Heart right ventricle (tissue), 16 donors: ENCODE results near the gene HNRNPA1. TPM values are rescaled to one million over a fixed set of nuclear protein-coding genes. Genes with fewer than 3 reads are reported as not detected.

Source experiments
- ATAC-seq, 8 donors: fragments of 200-7000 bp; cut with Tn5 transposase; one replicate each; pipeline ENCODE4 v1.9.1; 2020; ENCODE audit warnings: mild to moderate bottlenecking in 8 of 8, moderate library complexity in 8 of 8, moderate number of reproducible peaks in 1 of 8
- DNase-seq, 2 donors: peaks; one replicate each; pipeline ENCODE4 v3.0.0-alpha.2; 2020
- H3K27ac ChIP-seq, 10 donors: fragments of 200-600 bp; sonication (generic) in 2 of 10; one replicate each; pipeline versions ENCODE4 v1.5.0 to v1.8.0; 2020 to 2022; ENCODE audit warnings: mild to moderate bottlenecking in 3 of 10
- H3K27me3 ChIP-seq, 7 donors: fragments of 200-600 bp; one replicate each; pipeline ENCODE4 v1.8.0; 2021 to 2022; ENCODE audit warnings: mild to moderate bottlenecking in 2 of 7
- H3K36me3 ChIP-seq, 9 donors: fragments of 200-600 bp; sonication (generic) in 1 of 9; one replicate each; pipeline versions ENCODE4 v1.5.0 to v1.8.0; 2020 to 2022; ENCODE audit warnings: mild to moderate bottlenecking in 2 of 9
- H3K4me1 ChIP-seq, 9 donors: fragments of 200-600 bp; sonication (generic) in 1 of 9; one replicate each; pipeline versions ENCODE4 v1.5.0 to v1.8.0; 2020 to 2022; ENCODE audit warnings: mild to moderate bottlenecking in 4 of 9
- H3K4me3 ChIP-seq, 10 donors: fragments of 200-600 bp; sonication (generic) in 2 of 10; one replicate each; pipeline versions ENCODE4 v1.5.0 to v1.8.0; 2020 to 2022; ENCODE audit warnings: mild to moderate bottlenecking in 7 of 10, moderate library complexity in 2 of 10
- H3K9me3 ChIP-seq, 11 donors: fragments of 200-600 bp in 10 of 11; sonication (generic) in 2 of 11; one replicate each; pipeline versions ENCODE4 v1.5.0 to v1.8.0; 2013 to 2022; ENCODE audit warnings: mild to moderate bottlenecking in 2 of 11, control low read depth in 1 of 11, moderate library complexity in 1 of 11
- WGBS, 2 donors: extraction: QIAGEN DNeasy Blood & Tissue Kit; methylation state at CpG; one replicate each; pipeline ENCODE4 v1.1.7; 2013; ENCODE audit warnings: inconsistent platforms in 1 of 2; 5-methylcytosine and 5-hydroxymethylcytosine counted together
- intact Hi-C, 10 donors: fragments of 100-400 bp; cut with DNase I; formaldehyde crosslinking; loops; one replicate each; pipeline versions ENCODE4 v1.11.1 to v1.14.2; 2022
- polyA plus RNA-seq, 2 donors: library from polyadenylated mRNA; stranded (reverse); fragments of 200-250 nt; gene quantifications; one replicate each; pipeline ENCODE4 v1.2.3, GENCODE V29; 2013
- total RNA-seq, 10 donors: library from RNA; stranded (reverse); fragmentation: NEBNext Ultra II Directional in 3 of 10; extraction: Animal tissue kit (Norgen Biotek cat#: 25700) in 3 of 10; gene quantifications; one replicate each; pipeline versions ENCODE4 v1.2.1 to v1.2.4, GENCODE V29; 2021 to 2023
- TF ChIP-seq, protein P1 (sequence below), 9 donors: fragments of 200-600 bp; sonication (generic) in 2 of 9; IDR thresholded peaks; one replicate each; pipeline versions ENCODE4 v1.5.0 to v1.8.0; 2021 to 2022; ENCODE audit warnings: antibody characterized with exemption in 9 of 9, mild to moderate bottlenecking in 5 of 9, moderate library complexity in 1 of 9
- donor health status: Arrhythmogenic right ventricular cardiomyopathy.
- donor health status: ischemic (EF 13 %, LVEDD 7.1; RV severe dilation, severe dysfunction).
- donor health status: healthy with polysubstance abuse.
- donor health status: DM: no; HTN: yes; CAD: no.
- donor health status: DM: no; HTN: no; CAD: no.
- donor health status: ischemic (EF 25% LVEDD 6.9; RV normal size, moderate dysfunction).
- donor health status: ischemic (EF 25% LVEDD 5.7; RV mildly dilated, moderate dysfunction).
- donor health status: healthy.
- donor health status: DM: yes; HTN: yes; CAD: no.
- donor health status: Ischemic cardiomyopathy.
- donor health status: ischemic (EF 35%, LVEDD 5.7; RV mildly dilated, moderate dysfunction).
- donor health status: nonischemic (EF 11% LVEDD 7.7; RV severe dilation, severe dysfunction).
- donor health status: DM: yes; HTN: yes; CAD: no.
- donor health status: PGD.
- donor health status: ischemic (EF 29% LVEDD 5.4; RV normal size, mild dysfunction).
- donor health status: nonischemic (EF 23%, LVEDD 6.1; RV moderate dilation, normal function).

The HNRNPA1 gene
- total and polyA plus RNA-seq, 12 donors, result 353 to 641 (median 462) TPM

GRCh38 chr12:54292931-54293241, 12.4 kb downstream of the HNRNPA1 start:
- TF ChIP-seq, protein P1, sequence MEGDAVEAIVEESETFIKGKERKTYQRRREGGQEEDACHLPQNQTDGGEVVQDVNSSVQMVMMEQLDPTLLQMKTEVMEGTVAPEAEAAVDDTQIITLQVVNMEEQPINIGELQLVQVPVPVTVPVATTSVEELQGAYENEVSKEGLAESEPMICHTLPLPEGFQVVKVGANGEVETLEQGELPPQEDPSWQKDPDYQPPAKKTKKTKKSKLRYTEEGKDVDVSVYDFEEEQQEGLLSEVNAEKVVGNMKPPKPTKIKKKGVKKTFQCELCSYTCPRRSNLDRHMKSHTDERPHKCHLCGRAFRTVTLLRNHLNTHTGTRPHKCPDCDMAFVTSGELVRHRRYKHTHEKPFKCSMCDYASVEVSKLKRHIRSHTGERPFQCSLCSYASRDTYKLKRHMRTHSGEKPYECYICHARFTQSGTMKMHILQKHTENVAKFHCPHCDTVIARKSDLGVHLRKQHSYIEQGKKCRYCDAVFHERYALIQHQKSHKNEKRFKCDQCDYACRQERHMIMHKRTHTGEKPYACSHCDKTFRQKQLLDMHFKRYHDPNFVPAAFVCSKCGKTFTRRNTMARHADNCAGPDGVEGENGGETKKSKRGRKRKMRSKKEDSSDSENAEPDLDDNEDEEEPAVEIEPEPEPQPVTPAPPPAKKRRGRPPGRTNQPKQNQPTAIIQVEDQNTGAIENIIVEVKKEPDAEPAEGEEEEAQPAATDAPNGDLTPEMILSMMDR (IDR thresholded peaks at IDR 0.05), result no peak
- Histone ChIP-seq H3K27ac (no peak overlapping the region), H3K27me3 (no peaks in the 10 kb centered on the region), H3K4me1 (peaks cover 0 to 21% (median 0%) of the 10 kb centered on the region in 9 donors), H3K9me3 (no peaks in the 10 kb centered on the region), H3K4me3 (no peak overlapping the region), H3K36me3 (peaks cover 0 to 29% (median 9%) of the 10 kb centered on the region in 9 donors)
- intact Hi-C loops, result loop anchor here in 7 of 10 donors (5.0 to 10.0 kb wide), 4 partner anchors 34 to 72 kb away; partner anchors contain the start of genes GPR84 (in 7 of the 7) and COPZ1 (in 1 of the 7)
- WGBS, 2 donors, result 97 to 99% methylated on average over 7 of the region's 7 CpGs
- no peak for DNase-seq
- ATAC-seq, result no peak

DNA sequence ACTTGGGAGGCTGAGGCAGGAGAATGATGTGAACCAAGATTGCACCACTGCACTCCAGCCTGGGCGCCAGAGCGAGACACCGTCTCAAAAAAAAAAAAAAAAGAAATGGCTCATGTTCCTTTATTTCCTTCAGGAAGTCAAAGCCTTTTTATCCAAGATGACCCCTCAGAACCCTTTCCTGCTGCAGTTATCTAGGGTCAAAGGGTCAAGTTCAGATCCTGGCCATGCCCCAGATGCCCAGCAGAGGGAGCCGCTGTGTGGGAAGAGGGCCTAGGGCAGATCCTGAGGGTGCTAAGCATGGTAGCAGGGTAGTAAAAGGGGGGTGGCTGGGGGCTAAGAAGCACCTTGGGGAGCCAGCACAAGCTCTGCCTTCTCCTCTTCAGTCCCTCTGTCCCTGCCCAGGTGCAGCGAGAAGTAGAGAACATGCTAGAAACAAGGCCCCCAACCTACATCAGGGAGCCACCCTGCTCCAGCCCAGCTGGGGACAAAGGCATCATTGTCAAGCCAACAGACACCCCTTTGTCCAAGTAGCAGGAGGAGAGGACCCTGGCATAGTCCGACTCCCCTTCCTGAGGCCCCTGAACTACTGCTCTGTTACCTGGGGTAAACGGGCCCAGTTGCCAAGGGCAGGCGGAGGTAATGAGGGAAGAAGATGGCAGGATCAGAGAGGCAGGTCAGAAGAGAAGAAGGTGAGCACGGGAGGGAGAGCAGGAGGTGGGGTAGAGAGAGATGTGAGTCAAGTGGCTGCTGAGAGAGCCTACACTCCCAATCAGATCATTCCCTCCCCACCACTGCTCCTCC, 13.8 kb downstream of the HNRNPA1 start:
- TF ChIP-seq, protein P1 (IDR thresholded peaks at IDR 0.05), result peak in 8 of 9 donors; percentile 10 to 75 (median 63)
- DNase-seq (peak in 1 of 2 donors; percentile 58), ATAC-seq (peak in 7 of 8 donors; percentile 32 to 70 (median 59))
- WGBS, 2 donors, result 66 to 72% methylated on average over 9 of the region's 9 CpGs
- H3K36me3 ChIP-seq, result peaks cover 0 to 14% (median 0%) of the 10 kb centered on the region in 9 donors
- H3K4me3 ChIP-seq, result peak overlapping the region in 1 of 10 donors; percentile 20
- intact Hi-C loops, result loop anchor here in 8 of 10 donors (2.0 to 10.0 kb wide), 5 partner anchors 33 to 72 kb away; partner anchors contain the start of genes GPR84 (in 7 of the 8) and COPZ1 (in 1 of the 8)
- peaks cover 0 to 8% (median 0%) of the 10 kb centered on the region in 9 donors for H3K4me1 ChIP-seq
- H3K9me3 ChIP-seq, result no peaks in the 10 kb centered on the region
- H3K27ac ChIP-seq, result peak overlapping the region in 1 of 10 donors; percentile 38
- H3K27me3 ChIP-seq, result peaks cover 4 to 13% (median 9%) of the 10 kb centered on the region in 7 donors

- TF ChIP-seq, protein P1 (IDR thresholded peaks at IDR 0.05), result no peak
- DNase-seq, result no peak
- H3K27ac ChIP-seq, result peak overlapping the region in 1 of 10 donors; percentile 38
- H3K9me3 ChIP-seq, result no peaks in the 10 kb centered on the region
- peaks cover 0 to 9% (median 0%) of the 10 kb centered on the region in 9 donors for H3K36me3 ChIP-seq
- peaks cover 7 to 20% (median 12%) of the 10 kb centered on the region in 7 donors for H3K27me3 ChIP-seq
- peak in 1 of 8 donors; percentile 6 for ATAC-seq
- intact Hi-C loops, result loop anchor here in 8 of 10 donors (2.0 to 10.0 kb wide), 5 partner anchors 32 to 73 kb away; partner anchors contain the start of genes GPR84 (in 7 of the 8) and COPZ1 (in 1 of the 8)
- peak overlapping the region in 1 of 10 donors; percentile 20 for H3K4me3 ChIP-seq
- WGBS, 2 donors, result 79 to 82% methylated on average over 9 of the region's 9 CpGs
- H3K4me1 ChIP-seq, result peaks cover 0 to 12% (median 0%) of the 10 kb centered on the region in 9 donors
Measured at GRCh38 chr12:54294953-54295566, 14.5 kb downstream of the HNRNPA1 start.
